H1 (cell line): ENCODE data around the gene C5orf15. TPM values are rescaled to one million over a fixed set of nuclear protein-coding genes. Genes with fewer than 3 reads are reported as not detected.

ENCODE experiments used
- CTCF ChIA-PET: fragments of 300-600 bp; sonication (Branson Sonifier 250); formaldehyde crosslinking; loops from one replicate; lab custom pipeline; 2021; ENCODE audit not compliant: partially characterized antibody; lab: Charles Lee
- POLR2A ChIA-PET: fragments of 300-600 bp; sonication (Branson Sonifier 250); formaldehyde crosslinking; loops from one replicate; lab custom pipeline; 2021; ENCODE audit warnings: inconsistent platforms; ENCODE audit not compliant: partially characterized antibody; lab: Charles Lee
- DNase-seq, 2 experiments: peaks; one replicate each; pipeline versions ENCODE4 v3.0.0 to v3.0.0-alpha.2; 2010 to 2022; ENCODE audit warnings: low spot score in 2 of 2, low read depth in 1 of 2, mixed read lengths in 1 of 2
- FAIRE-seq: peaks from 2 replicates; lab custom pipeline; 2011; peaks lifted over from hg19 to GRCh38; lab: Jason Lieb, UNC
- H2AFZ ChIP-seq: 2 replicates; pipeline ENCODE4 v1.8.1; 2012; ENCODE audit warnings: low read length, inconsistent platforms
- H2AK5ac ChIP-seq: 2 replicates; pipeline ENCODE4 v1.6.1; 2013; ENCODE audit warnings: low read depth, low read length
- H2BK120ac ChIP-seq: replicated peaks from 2 replicates; pipeline ENCODE3; 2013; ENCODE audit warnings: low read depth, low read length, inconsistent platforms
- H2BK12ac ChIP-seq: 2 replicates; pipeline ENCODE4 v1.6.1; 2013; ENCODE audit warnings: low read depth, low read length
- H2BK15ac ChIP-seq: 2 replicates; pipeline ENCODE4 v1.6.1; 2013; ENCODE audit warnings: low read length
- H2BK20ac ChIP-seq: 2 replicates; pipeline ENCODE4 v1.6.1; 2013; ENCODE audit warnings: low read length
- H2BK5ac ChIP-seq: 2 replicates; pipeline ENCODE4 v1.6.1; 2013; ENCODE audit warnings: low read depth, low read length
- H3K14ac ChIP-seq: 2 replicates; pipeline ENCODE4 v1.6.1; 2013; ENCODE audit warnings: inconsistent platforms; ENCODE audit not compliant: insufficient read length
- H3K18ac ChIP-seq: 2 replicates; pipeline ENCODE4 v1.6.1; 2013; ENCODE audit warnings: low read length; ENCODE audit errors: extremely low read depth
- H3K23ac ChIP-seq: 2 replicates; pipeline ENCODE4 v1.6.1; 2013; ENCODE audit warnings: inconsistent platforms; ENCODE audit not compliant: insufficient read length
- H3K23me2 ChIP-seq: 2 replicates; pipeline ENCODE4 v1.6.1; 2013; ENCODE audit warnings: low read depth, low read length
- H3K27ac ChIP-seq: 2 replicates; pipeline ENCODE4 v1.6.1; 2011; ENCODE audit warnings: low read depth, low read length, inconsistent platforms
- H3K27me3 ChIP-seq, 4 experiments: replicated peaks in 1 of 4; 1 replicate in 1 of 4; 2 replicates in 3 of 4; pipeline versions ENCODE4 v1.6.1 to v1.8.1; 2011 to 2013; ENCODE audit warnings: low read length in 3 of 4, mild to moderate bottlenecking in 3 of 4, inconsistent platforms in 2 of 4, mixed read lengths in 2 of 4, moderate library complexity in 1 of 4; ENCODE audit not compliant: control insufficient read depth in 3 of 4, insufficient read depth in 3 of 4; ENCODE audit errors: extremely low read depth in 1 of 4
- H3K36me3 ChIP-seq, 4 experiments: 2 replicates each; pipeline versions ENCODE4 v1.6.1 to v1.8.1; 2011 to 2013; ENCODE audit warnings: mild to moderate bottlenecking in 4 of 4, low read length in 3 of 4, moderate library complexity in 2 of 4, control low read depth in 1 of 4, inconsistent platforms in 1 of 4; ENCODE audit not compliant: insufficient read depth in 4 of 4, control insufficient read depth in 2 of 4
- H3K4ac ChIP-seq: replicated peaks from 2 replicates; pipeline ENCODE3; 2013; ENCODE audit warnings: low read length, low read depth, mixed read lengths, inconsistent platforms; ENCODE audit not compliant: insufficient read length
- H3K4me1 ChIP-seq, 4 experiments: replicated peaks in 1 of 4; 1 replicate in 1 of 4; 2 replicates in 3 of 4; pipeline versions ENCODE4 v1.6.1 to v1.8.1; 2011 to 2013; ENCODE audit warnings: low read length in 3 of 4, inconsistent platforms in 2 of 4, mixed read lengths in 1 of 4; ENCODE audit not compliant: insufficient read depth in 4 of 4, control insufficient read depth in 3 of 4
- H3K4me2 ChIP-seq, 2 experiments: 2 replicates each; pipeline versions ENCODE4 v1.6.1 to v1.8.1; 2011 to 2013; ENCODE audit warnings: low read depth in 2 of 2, low read length in 2 of 2, control low read depth in 1 of 2, inconsistent platforms in 1 of 2, mild to moderate bottlenecking in 1 of 2; ENCODE audit not compliant: insufficient read depth in 1 of 2
- H3K4me3 ChIP-seq, 4 experiments: fragments of 200-600, 300-600 bp in 1 of 4; sonication (generic), shearing (Covaris generic), sonication (Bioruptor Twin) in 1 of 4; 2 replicates each; pipeline versions ENCODE4 v1.5.1 to v1.8.1; 2011 to 2016; ENCODE audit warnings: low read length in 4 of 4, low read depth in 3 of 4, control low read depth in 2 of 4, inconsistent platforms in 2 of 4, mild to moderate bottlenecking in 2 of 4, mixed read lengths in 1 of 4, moderate library complexity in 1 of 4; ENCODE audit not compliant: insufficient read depth in 2 of 4; ENCODE audit errors: extremely low read depth in 1 of 4
- H3K56ac ChIP-seq: replicated peaks from 2 replicates; pipeline ENCODE3; 2013; ENCODE audit warnings: low read depth, mild to moderate bottlenecking, mixed read lengths, low read length, inconsistent platforms; ENCODE audit not compliant: insufficient read length
- H3K79me1 ChIP-seq: 2 replicates; pipeline ENCODE4 v1.6.1; 2013; ENCODE audit warnings: low read depth, low read length, control low read depth
- H3K79me2 ChIP-seq, 2 experiments: 2 replicates each; pipeline versions ENCODE4 v1.6.1 to v1.8.1; 2012 to 2013; ENCODE audit warnings: low read length in 2 of 2, mild to moderate bottlenecking in 2 of 2, inconsistent platforms in 1 of 2; ENCODE audit not compliant: insufficient read depth in 2 of 2, control insufficient read depth in 1 of 2
- H3K9ac ChIP-seq, 4 experiments: replicated peaks in 1 of 4; 1 replicate in 1 of 4; 2 replicates in 3 of 4; pipeline versions ENCODE4 v1.6.1 to v1.8.1; 2011 to 2013; ENCODE audit warnings: low read depth in 3 of 4, low read length in 3 of 4, control low read depth in 2 of 4, mild to moderate bottlenecking in 2 of 4, moderate library complexity in 2 of 4, inconsistent platforms in 1 of 4; ENCODE audit errors: extremely low read depth in 1 of 4
- H3K9me3 ChIP-seq, 2 experiments: 2 replicates each; pipeline versions ENCODE4 v1.6.1 to v1.8.1; 2012 to 2013; ENCODE audit warnings: mild to moderate bottlenecking in 2 of 2, moderate library complexity in 2 of 2, control low read depth in 1 of 2, inconsistent platforms in 1 of 2, low read depth in 1 of 2, low read length in 1 of 2, mixed read lengths in 1 of 2; ENCODE audit not compliant: insufficient read depth in 2 of 2
- H4K20me1 ChIP-seq, 2 experiments: replicated peaks in 1 of 2; 2 replicates each; pipeline versions ENCODE3 to v1.8.1; 2011 to 2013; ENCODE audit warnings: inconsistent platforms in 2 of 2, low read length in 2 of 2, mild to moderate bottlenecking in 1 of 2; ENCODE audit not compliant: insufficient read depth in 2 of 2, control insufficient read depth in 1 of 2
- H4K5ac ChIP-seq: 2 replicates; pipeline ENCODE4 v1.6.1; 2013; ENCODE audit warnings: low read length, low read depth, mixed read lengths, inconsistent platforms; ENCODE audit not compliant: insufficient read length
- H4K8ac ChIP-seq: 2 replicates; pipeline ENCODE4 v1.8.0; 2013; ENCODE audit warnings: mild to moderate bottlenecking, moderate library complexity, low read length, inconsistent platforms; ENCODE audit not compliant: insufficient read depth; ENCODE audit errors: extremely low read depth
- H4K91ac ChIP-seq: replicated peaks from 2 replicates; pipeline ENCODE3; 2013; ENCODE audit warnings: low read length, mixed read lengths, inconsistent platforms; ENCODE audit not compliant: insufficient read length
- ASH2L ChIP-seq: fragments of 200-600, 300-600 bp; sonication (generic); IDR thresholded peaks from one replicate; pipeline ENCODE4 v1.7.1; 2017; ENCODE audit warnings: low read length
- CHD2 ChIP-seq: IDR thresholded peaks from 2 replicates; pipeline ENCODE4 v1.6.1; 2012; ENCODE audit warnings: low read length, improper control_type of control experiment
- HDAC6 ChIP-seq: IDR thresholded peaks from one replicate; pipeline ENCODE4 v1.7.1; 2012; ENCODE audit warnings: low read depth, mild to moderate bottlenecking, inconsistent platforms, low read length, moderate library complexity
- NANOG ChIP-seq: IDR thresholded peaks from 2 replicates; pipeline ENCODE4 v1.6.1; 2011; ENCODE audit warnings: low read length, low read depth, mild to moderate bottlenecking, inconsistent platforms; ENCODE audit not compliant: insufficient read depth, poor library complexity, severe bottlenecking
- PHF8 ChIP-seq: fragments of 200-600 bp; sonication (generic); conservative IDR thresholded peaks from 2 replicates; pipeline ENCODE4 v1.7.1; 2012; ENCODE audit warnings: low read depth, mild to moderate bottlenecking, inconsistent platforms, low read length, moderate library complexity
- RAD21 ChIP-seq, 2 experiments: IDR thresholded peaks in 1 of 2; conservative IDR thresholded peaks in 1 of 2; 2 replicates each; pipeline ENCODE4 v1.6.1; 2011; ENCODE audit warnings: low read depth in 2 of 2, low read length in 2 of 2, improper control_type of control experiment in 1 of 2, inconsistent platforms in 1 of 2, mild to moderate bottlenecking in 1 of 2, moderate library complexity in 1 of 2
- RFX5 ChIP-seq: IDR thresholded peaks from 2 replicates; pipeline ENCODE4 v1.6.1; 2011; ENCODE audit warnings: low read depth, low read length, improper control_type of control experiment, borderline replicate concordance
- RXRA ChIP-seq: IDR thresholded peaks from 2 replicates; pipeline ENCODE4 v1.6.1; 2011; ENCODE audit warnings: low read depth, mild to moderate bottlenecking, low read length, moderate library complexity; ENCODE audit not compliant: insufficient read depth
- SAP30 ChIP-seq: fragments of 300-600 bp; sonication (generic); IDR thresholded peaks from 2 replicates; pipeline ENCODE4 v1.7.1; 2012; ENCODE audit warnings: low read length, moderate library complexity, mild to moderate bottlenecking, inconsistent platforms; ENCODE audit not compliant: insufficient read depth, insufficient replicate concordance
- SUZ12 ChIP-seq: fragments of 200-600 bp; sonication (generic); IDR thresholded peaks from 2 replicates; pipeline ENCODE4 v1.6.1; 2012; ENCODE audit warnings: mild to moderate bottlenecking, inconsistent platforms, low read length, moderate library complexity, mixed read lengths
- WGBS, 2 experiments: shearing (Covaris generic) in 1 of 2; methylation state at CpG; one replicate each; pipeline versions ENCODE4 v1.1.6 to v1.1.7; 2013 to 2015; ENCODE audit warnings: low lambda C conversion rate in 2 of 2, mixed read lengths in 2 of 2, inconsistent platforms in 1 of 2, low coverage in 1 of 2, missing lambda C conversion rate in 1 of 2; ENCODE audit not compliant: insufficient replicate concordance in 2 of 2, insufficient coverage in 1 of 2, insufficient read length in 1 of 2; ENCODE audit errors: extremely low coverage in 1 of 2, missing lambda C conversion rate in 1 of 2; 5-methylcytosine and 5-hydroxymethylcytosine counted together
- polyA plus RNA-seq, 7 experiments: library from polyadenylated mRNA; depleted of rRNA in 3 of 7; stranded (reverse) in 5 of 7; unstranded in 2 of 7; fragments of >200 nt in 5 of 7; fragments of 200-250 nt in 2 of 7; gene quantifications; 1 replicate in 5 of 7; 2 replicates in 1 of 7; 4 replicates in 1 of 7; pipeline versions ENCODE4 v1.2.1 to v1.2.3, GENCODE V29; 2011 to 2013; ENCODE audit warnings: missing spikeins in 2 of 7, mixed read lengths in 2 of 7
- total RNA-seq: library from RNA; stranded (reverse); fragmentation: NEBNext Ultra II Directional; extraction: Animal tissue kit (Norgen Biotek cat#: 25700); gene quantifications from 2 replicates; pipeline ENCODE4 v1.2.1, GENCODE V29; 2021

C5orf15 gene
- total and polyA plus RNA-seq, 2 of the 8 experiments (the other 6 are each of a cell fraction or from before 2014, with no cell fraction given): 31.7 to 39.3 TPM

GRCh38 chr5:133944263-133945185 lies 23.9 kb downstream of the C5orf15 start:
- Histone ChIP-seq H2BK15ac (no peak overlapping the region), H4K91ac (no peak overlapping the region), H2BK5ac (no peak overlapping the region), H3K79me1 (no peaks in the 10 kb centered on the region), H3K27ac (no peak overlapping the region), H4K8ac (no peak overlapping the region), H3K79me2 (no peaks in the 10 kb centered on the region), H4K20me1 (no peaks in the 10 kb centered on the region), H3K4me2 (no peak overlapping the region), H2AFZ (no peak overlapping the region), H2BK120ac (no peak overlapping the region), H3K56ac (no peak overlapping the region), H3K27me3 (no peaks in the 10 kb centered on the region), H2BK20ac (no peak overlapping the region), H2AK5ac (no peak overlapping the region), H3K4me1 (no peaks in the 10 kb centered on the region), H3K36me3 (no peaks in the 10 kb centered on the region), H3K9ac (no peak overlapping the region), H3K18ac (no peak overlapping the region), H3K14ac (no peak overlapping the region), H3K9me3 (no peaks in the 10 kb centered on the region), H3K23me2 (no peaks in the 10 kb centered on the region), H2BK12ac (no peak overlapping the region), H3K4ac (no peak overlapping the region), H3K4me3 (no peak overlapping the region), H3K23ac (no peak overlapping the region), H4K5ac (no peak overlapping the region)
- ChIA-PET CTCF (interaction anchor here (0.7 to 7.7 kb wide), 54 partner anchors 9 to 628 kb away, joined by 3 to 74 read pairs (median 4); no protein-coding TSS in a partner anchor), POLR2A (no interaction called here)
- FAIRE-seq (no peak), DNase-seq (peak in 1 of 2 experiments; percentile 85)
- WGBS, 2 experiments: 80% methylated on average over 19 of the region's 19 CpGs; no CpG with 5 or more reads in 1 of the 2 experiments
- TF ChIP-seq CHD2: no peak
- TF ChIP-seq RFX5: no peak
- TF ChIP-seq RAD21 (IDR thresholded peaks at IDR 0.05 in 1 of 2, conservative IDR thresholded peaks at IDR 0.05 in 1 of 2; ENCODE audit: low read depth in 2 of 2, low read length in 2 of 2): peak; percentile 97 to 98
- no peak for TF ChIP-seq NANOG
- TF ChIP-seq RXRA: no peak
- no peak for TF ChIP-seq SAP30
- TF ChIP-seq ASH2L: no peak
- no peak for TF ChIP-seq HDAC6
- 0 out of 2 replicates have a peak, but pooled peaks have one; percentile 30 for TF ChIP-seq SUZ12
- TF ChIP-seq PHF8: no peak
